Endothelial cell (in vitro differentiated cells): ENCODE measurements around the gene MADCAM1. TPM values are rescaled to one million over a fixed set of nuclear protein-coding genes. Genes with fewer than 3 reads are reported as not detected.
A peak's percentile ranks its signal among the peaks of the same experiment; 100 is the strongest.

Source experiments
- DNase-seq: peaks from one replicate; pipeline ENCODE4 v3.0.0; 2021; ENCODE audit warnings: low spot score
- H3K27ac Mint-ChIP-seq: one replicate; pipeline ENCODE4 v1.8.0; 2021; ENCODE audit warnings: mixed read lengths, inconsistent platforms; ENCODE audit not compliant: unreplicated experiment
- H3K27me3 Mint-ChIP-seq: one replicate; pipeline ENCODE4 v1.8.0; 2021; ENCODE audit warnings: mild to moderate bottlenecking, moderate library complexity, mixed read lengths, inconsistent platforms; ENCODE audit not compliant: unreplicated experiment
- H3K36me3 Mint-ChIP-seq: one replicate; pipeline ENCODE4 v1.8.0; 2021; ENCODE audit warnings: mild to moderate bottlenecking, low read depth, mixed read lengths, inconsistent platforms; ENCODE audit not compliant: unreplicated experiment
- H3K4me1 Mint-ChIP-seq: one replicate; pipeline ENCODE4 v1.8.0; 2021; ENCODE audit warnings: mild to moderate bottlenecking, mixed read lengths, inconsistent platforms; ENCODE audit not compliant: unreplicated experiment
- H3K4me3 Mint-ChIP-seq: one replicate; pipeline ENCODE4 v1.8.0; 2021; ENCODE audit warnings: mild to moderate bottlenecking, mixed read lengths, inconsistent platforms; ENCODE audit not compliant: unreplicated experiment
- H3K9me3 Mint-ChIP-seq: one replicate; pipeline ENCODE4 v1.8.0; 2021; ENCODE audit warnings: mixed read lengths, inconsistent platforms; ENCODE audit not compliant: unreplicated experiment
- total RNA-seq: library from RNA; stranded (reverse); fragmentation: NEBNext Ultra II Directional; extraction: Animal tissue kit (Norgen Biotek cat#: 25700); gene quantifications from one replicate; pipeline ENCODE4 v1.2.1, GENCODE V29; 2021; ENCODE audit not compliant: unreplicated experiment
- TF ChIP-seq, protein P1 (sequence below): fragments of 200-600 bp; sonication (generic); IDR thresholded peaks from one replicate; pipeline ENCODE4 v1.5.0; 2021; ENCODE audit warnings: antibody characterized with exemption; ENCODE audit not compliant: unreplicated experiment

MADCAM1 gene
- total RNA-seq, 1 donor from 2014 or later: 6.5 TPM

DNA sequence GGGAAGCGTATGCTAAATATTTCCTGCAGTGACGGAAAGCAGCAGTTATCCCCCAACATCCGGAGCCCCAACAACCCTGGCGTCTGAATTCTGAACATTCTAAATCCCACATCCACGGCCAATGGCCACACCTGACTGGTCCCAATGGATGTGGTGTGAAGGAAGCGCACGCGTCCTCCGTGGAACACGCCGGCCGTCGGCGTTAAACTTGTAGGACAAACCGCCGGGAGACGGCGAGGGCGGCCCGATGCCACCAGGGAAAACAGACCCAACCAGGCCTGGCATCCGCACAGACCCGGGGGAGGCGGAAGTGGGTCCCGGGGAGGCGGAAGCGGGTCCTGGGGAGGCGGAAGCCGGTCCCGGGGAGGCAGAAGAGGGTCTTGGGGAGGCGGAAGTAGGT lies 38.6 kb upstream of the MADCAM1 start:
- no peak for DNase-seq
- Mint-ChIP-seq H3K9me3 (no peaks in the 10 kb centered on the region), H3K4me1 (no peaks in the 10 kb centered on the region), H3K36me3 (peaks cover 12% of the 10 kb centered on the region), H3K27ac (no peak overlapping the region), H3K4me3 (no peak overlapping the region), H3K27me3 (peaks cover 14% of the 10 kb centered on the region)
- TF ChIP-seq, protein P1, sequence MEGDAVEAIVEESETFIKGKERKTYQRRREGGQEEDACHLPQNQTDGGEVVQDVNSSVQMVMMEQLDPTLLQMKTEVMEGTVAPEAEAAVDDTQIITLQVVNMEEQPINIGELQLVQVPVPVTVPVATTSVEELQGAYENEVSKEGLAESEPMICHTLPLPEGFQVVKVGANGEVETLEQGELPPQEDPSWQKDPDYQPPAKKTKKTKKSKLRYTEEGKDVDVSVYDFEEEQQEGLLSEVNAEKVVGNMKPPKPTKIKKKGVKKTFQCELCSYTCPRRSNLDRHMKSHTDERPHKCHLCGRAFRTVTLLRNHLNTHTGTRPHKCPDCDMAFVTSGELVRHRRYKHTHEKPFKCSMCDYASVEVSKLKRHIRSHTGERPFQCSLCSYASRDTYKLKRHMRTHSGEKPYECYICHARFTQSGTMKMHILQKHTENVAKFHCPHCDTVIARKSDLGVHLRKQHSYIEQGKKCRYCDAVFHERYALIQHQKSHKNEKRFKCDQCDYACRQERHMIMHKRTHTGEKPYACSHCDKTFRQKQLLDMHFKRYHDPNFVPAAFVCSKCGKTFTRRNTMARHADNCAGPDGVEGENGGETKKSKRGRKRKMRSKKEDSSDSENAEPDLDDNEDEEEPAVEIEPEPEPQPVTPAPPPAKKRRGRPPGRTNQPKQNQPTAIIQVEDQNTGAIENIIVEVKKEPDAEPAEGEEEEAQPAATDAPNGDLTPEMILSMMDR: no peak

DNA sequence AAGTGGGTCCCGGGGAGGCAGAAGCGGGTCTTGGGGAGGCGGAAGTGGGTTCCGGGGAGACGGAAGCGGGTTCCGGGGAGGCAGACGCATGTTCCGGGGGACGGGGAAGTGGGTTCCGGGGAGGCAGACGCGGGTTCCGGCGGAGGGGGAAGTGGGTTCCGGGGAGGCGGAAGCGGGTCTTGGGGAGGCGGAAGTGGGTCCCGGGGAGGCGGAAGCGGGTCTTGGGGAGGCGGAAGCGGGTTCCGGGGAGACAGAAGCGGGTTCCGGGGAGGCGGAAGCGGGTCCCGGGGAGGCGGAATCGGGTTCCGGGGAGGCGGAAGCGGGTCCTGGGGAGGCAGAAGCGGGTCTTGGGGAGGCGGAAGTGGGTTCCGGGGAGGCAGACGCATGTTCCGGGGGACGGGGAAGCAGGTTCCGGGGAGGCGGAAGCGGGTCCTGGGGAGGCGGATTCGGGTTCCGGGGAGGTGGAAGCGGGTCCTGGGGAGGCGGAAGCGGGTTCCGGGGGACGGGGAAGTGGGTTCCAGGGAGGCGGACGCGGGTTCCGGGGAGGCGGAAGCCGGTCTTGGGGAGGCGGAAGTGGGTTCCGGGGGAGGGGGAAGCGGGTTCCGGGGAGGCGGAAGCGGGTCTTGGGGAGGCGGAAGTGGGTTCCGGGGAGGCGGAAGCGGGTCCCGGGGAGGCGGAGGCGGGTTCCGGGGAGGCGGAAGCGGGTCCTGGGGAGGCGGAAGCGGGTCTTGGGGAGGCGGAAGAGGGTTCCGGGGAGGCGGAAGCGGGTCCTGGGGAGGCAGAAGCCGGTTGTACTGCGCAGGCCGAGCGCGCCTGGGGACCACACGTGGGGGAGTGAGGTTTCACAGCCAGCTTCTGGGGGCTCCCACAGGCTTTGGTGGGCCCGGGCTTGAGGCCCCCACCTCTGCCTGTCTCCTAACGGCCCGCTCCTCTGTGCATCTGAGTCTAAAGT lies 37.9 kb upstream of the MADCAM1 start:
- peaks cover 12% of the 10 kb centered on the region for H3K36me3 Mint-ChIP-seq
- H3K4me1 Mint-ChIP-seq: no peaks in the 10 kb centered on the region
- no peak for DNase-seq
- H3K27me3 Mint-ChIP-seq: peaks cover 14% of the 10 kb centered on the region
- no peak overlapping the region for H3K27ac Mint-ChIP-seq
- TF ChIP-seq, protein P1: no peak
- H3K9me3 Mint-ChIP-seq: no peaks in the 10 kb centered on the region
- H3K4me3 Mint-ChIP-seq: no peak overlapping the region

DNA sequence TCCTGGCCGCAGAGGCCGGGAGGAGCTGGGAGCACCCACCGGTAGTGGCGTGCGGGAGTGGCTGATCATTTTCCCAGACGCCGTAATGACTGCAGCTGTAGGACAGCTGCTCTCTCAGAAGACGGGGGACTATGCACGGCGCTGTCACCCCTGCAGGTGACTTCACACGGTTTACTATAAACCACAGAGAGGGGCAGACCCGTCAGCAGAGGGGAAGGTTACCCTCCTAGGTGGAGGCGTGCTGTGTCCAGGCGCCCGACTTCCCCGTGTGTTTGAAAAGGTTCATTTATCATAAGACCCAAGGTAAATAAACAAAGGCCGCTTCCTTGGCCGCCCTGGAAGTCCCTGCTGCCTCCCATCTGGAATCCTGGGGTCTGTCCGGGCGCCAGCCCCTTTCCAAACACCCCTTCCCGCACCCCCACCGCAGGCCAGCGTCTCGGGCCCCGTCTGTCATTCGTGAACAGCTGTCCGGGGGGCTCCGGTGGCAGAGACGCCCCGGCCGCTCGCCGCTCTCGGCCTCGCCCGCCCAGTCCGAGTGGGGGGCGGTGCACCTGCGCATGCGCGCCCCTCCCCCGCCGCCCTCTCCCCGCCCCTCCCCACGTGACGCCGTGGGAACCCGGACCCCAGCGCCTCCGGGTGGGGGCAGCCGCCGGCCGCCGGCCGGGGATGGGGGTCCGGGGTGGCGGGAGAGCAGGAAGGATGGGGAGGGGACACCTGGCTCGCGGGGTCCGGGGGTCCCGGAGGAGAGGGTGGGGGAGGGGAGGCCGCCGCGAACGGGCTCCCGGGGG lies 36.4 kb upstream of the MADCAM1 start:
- Mint-ChIP-seq H3K36me3 (peaks cover 10% of the 10 kb centered on the region), H3K9me3 (no peaks in the 10 kb centered on the region), H3K27me3 (peaks cover 14% of the 10 kb centered on the region), H3K27ac (peak overlapping the region; percentile 64), H3K4me3 (peak overlapping the region; percentile 90), H3K4me1 (no peaks in the 10 kb centered on the region)
- DNase-seq: peak; percentile 71
- TF ChIP-seq, protein P1: no peak

DNA sequence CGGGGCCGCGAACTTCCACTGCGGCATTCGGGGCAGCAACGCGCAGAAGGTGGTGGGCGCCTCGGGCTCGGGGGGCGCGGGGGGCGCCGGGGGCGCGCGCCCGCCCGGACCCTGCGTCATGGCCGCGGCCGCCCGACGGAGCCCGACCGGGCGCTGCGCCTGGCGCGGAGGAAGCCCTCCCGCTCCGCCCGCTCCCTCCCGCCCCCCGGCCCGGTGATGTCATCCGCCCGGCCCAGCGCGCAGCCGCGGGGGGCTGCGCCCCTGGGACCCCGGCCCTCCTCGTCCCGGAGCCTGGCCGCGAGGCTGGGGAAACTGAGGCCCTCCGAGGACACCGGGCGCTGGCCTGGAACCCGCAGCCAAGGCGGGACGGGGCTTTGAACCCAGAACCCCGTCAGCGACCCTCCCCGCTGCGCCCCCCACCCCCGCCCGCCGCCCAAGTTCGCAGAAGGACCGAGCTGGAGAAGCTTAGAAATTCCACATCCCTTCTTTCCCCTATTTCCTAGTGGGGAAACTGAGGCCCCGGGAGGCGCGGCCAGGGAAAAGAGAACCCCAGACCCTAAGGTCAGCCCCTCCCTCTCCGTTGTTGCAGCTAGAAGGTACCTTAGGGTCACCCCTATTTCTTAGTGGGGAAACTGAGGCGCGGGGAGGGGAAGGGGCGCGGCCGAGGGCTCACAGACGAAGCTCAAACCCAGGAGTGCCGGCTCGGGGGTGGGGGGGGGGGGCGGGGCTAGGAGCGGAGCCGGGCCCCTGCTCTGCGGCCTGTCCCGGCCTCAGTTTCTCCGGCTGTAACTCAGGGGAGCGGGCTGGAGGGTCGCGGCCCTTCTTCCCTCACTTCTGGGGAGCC lies 35.2 kb upstream of the MADCAM1 start, which contains the start of gene SHC2:
Gene SHC2, minus strand, starts transcription at position 157 of the 844 bp plus-strand sequence. Its CDS starts 37 bp downstream, at position 120.
- H3K27me3 Mint-ChIP-seq: peaks cover 13% of the 10 kb centered on the region
- no peaks in the 10 kb centered on the region for H3K4me1 Mint-ChIP-seq
- no peaks in the 10 kb centered on the region for H3K9me3 Mint-ChIP-seq
- H3K27ac Mint-ChIP-seq: peak within 1 kb of the TSS; percentile 64
- H3K4me3 Mint-ChIP-seq: peak within 1 kb of the TSS; percentile 90
- DNase-seq: peak; percentile 53
- peaks cover 9% of the 10 kb centered on the region for H3K36me3 Mint-ChIP-seq
- TF ChIP-seq, protein P1: no peak
